Hypothalamus (tissue), 51 donors: Measurements from ENCODE around the gene PGM2L1.
"Not testable (repeated sequence)": the region's sequence is repeated elsewhere in the genome, so short reads cannot be mapped to it uniquely, and the experiment has no call there.

Experiments
- DNase-seq, 51 donors: peaks; one replicate each; lab custom pipeline; 2025; lab: John Stamatoyannopoulos, UW

Gene PGM2L1

GRCh38 chr11:74398244-74399159 is at the start of gene PGM2L1:
PGM2L1 (minus strand) TSS chr11:74398433; CDS start chr11:74398161, 272 bp downstream.
- DNase-seq: peak; percentile 67 to 98 (median 89)

- DNase-seq: no peak
Observed at GRCh38 chr11:74447720-74448119, 49.5 kb upstream of the PGM2L1 start.

GRCh38 chr11:74446532-74446938 is 48.3 kb upstream of the PGM2L1 start:
- DNase-seq: no peak

GRCh38 chr11:74444173-74444826 is 46.1 kb upstream of the PGM2L1 start:
- no peak for DNase-seq

GRCh38 chr11:74443071-74443864 is 45.0 kb upstream of the PGM2L1 start:
- DNase-seq: peak in 1 of 51 donors; percentile 43

GRCh38 chr11:74442636-74443035 is 44.4 kb upstream of the PGM2L1 start:
- DNase-seq: no peak

GRCh38 chr11:74438681-74439080 is 40.4 kb upstream of the PGM2L1 start:
- DNase-seq: no peak

- DNase-seq: no peak
Observed at GRCh38 chr11:74437441-74438042, 39.3 kb upstream of the PGM2L1 start.

- DNase-seq: no peak
Observed at GRCh38 chr11:74434528-74434927, 36.3 kb upstream of the PGM2L1 start.

GRCh38 chr11:74429205-74429604 is 31.0 kb upstream of the PGM2L1 start:
- DNase-seq: no peak

- no peak for DNase-seq
Observed at GRCh38 chr11:74427384-74427886, 29.2 kb upstream of the PGM2L1 start.

- no peak for DNase-seq
Observed at GRCh38 chr11:74425100-74425499, 26.9 kb upstream of the PGM2L1 start.

- DNase-seq: peak in 1 of 51 donors; percentile 32
Observed at GRCh38 chr11:74418509-74418895, 20.3 kb upstream of the PGM2L1 start.

- DNase-seq: no peak
Observed at GRCh38 chr11:74417860-74418508, 19.8 kb upstream of the PGM2L1 start.

- no peak for DNase-seq
Observed at GRCh38 chr11:74417379-74417804, 19.2 kb upstream of the PGM2L1 start.

GRCh38 chr11:74416974-74417373 is 18.7 kb upstream of the PGM2L1 start:
- not testable (repeated sequence) for DNase-seq

- DNase-seq: no peak
Observed at GRCh38 chr11:74412733-74413359, 14.6 kb upstream of the PGM2L1 start.

- no peak for DNase-seq
Observed at GRCh38 chr11:74412321-74412720, 14.1 kb upstream of the PGM2L1 start.

- DNase-seq: no peak
Observed at GRCh38 chr11:74409633-74410032, 11.4 kb upstream of the PGM2L1 start.
